Measurements from ENCODE around the gene PRKAA2.

The PRKAA2 gene

DNA sequence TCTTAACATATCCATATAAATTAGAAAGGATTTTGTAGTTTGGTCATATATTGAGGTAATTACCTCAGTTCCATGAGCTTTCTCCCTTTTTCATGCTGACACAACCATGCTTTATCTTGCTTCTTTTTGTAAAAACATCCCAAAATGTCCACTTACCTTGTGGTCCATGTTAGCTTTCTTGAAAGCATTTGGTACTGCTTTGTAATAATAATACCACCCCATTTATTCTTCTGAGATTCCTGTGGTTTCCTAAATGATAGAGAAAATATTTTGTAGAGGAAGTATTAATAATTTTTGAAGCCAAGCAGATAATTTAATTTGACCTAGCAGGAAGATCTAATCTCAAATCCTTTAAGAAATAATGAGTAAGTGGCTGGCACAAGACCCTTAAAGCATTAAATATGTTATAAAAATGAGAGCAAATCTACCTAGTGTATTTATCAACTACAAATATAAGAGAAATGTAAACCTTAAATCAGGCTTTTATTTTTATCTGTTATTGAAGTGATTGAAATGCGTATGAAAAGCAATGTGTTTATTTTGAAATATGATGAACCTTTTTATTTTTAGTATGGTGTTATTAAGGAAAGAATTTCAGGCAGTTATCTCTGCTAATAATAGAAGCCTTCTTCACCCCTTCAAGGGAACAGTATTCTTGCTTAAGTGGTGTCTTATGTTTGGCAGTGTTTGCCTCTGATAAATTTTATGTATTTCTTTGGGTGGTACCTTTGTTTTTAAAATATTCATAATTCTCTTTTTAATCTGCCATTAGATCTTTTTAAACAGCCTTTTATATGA, 9.2 kb downstream of the PRKAA2 start:
- H3K9me3 ChIP-seq (ENCODE audit: control insufficient read depth, low read length) = peaks cover 14% of the 10 kb centered on the region
- no peaks in the 10 kb centered on the region for H3K4me1 ChIP-seq (ENCODE audit: control insufficient read depth, insufficient read depth, low read length, poor library complexity, severe bottlenecking)
- no peaks in the 10 kb centered on the region for H3K36me3 ChIP-seq (ENCODE audit: control insufficient read depth, insufficient read depth, low read length)
- no peak overlapping the region for H3K4me3 ChIP-seq (ENCODE audit: extremely low read depth, insufficient read depth, low read length, poor library complexity, severe bottlenecking)
- no CpG with 5 or more reads among the region's 1 CpG for WGBS, 2 experiments (ENCODE audit: insufficient coverage in 2 of 2)
- H3K27ac ChIP-seq (ENCODE audit: low read depth, low read length, severe bottlenecking) = no peak overlapping the region

DNA sequence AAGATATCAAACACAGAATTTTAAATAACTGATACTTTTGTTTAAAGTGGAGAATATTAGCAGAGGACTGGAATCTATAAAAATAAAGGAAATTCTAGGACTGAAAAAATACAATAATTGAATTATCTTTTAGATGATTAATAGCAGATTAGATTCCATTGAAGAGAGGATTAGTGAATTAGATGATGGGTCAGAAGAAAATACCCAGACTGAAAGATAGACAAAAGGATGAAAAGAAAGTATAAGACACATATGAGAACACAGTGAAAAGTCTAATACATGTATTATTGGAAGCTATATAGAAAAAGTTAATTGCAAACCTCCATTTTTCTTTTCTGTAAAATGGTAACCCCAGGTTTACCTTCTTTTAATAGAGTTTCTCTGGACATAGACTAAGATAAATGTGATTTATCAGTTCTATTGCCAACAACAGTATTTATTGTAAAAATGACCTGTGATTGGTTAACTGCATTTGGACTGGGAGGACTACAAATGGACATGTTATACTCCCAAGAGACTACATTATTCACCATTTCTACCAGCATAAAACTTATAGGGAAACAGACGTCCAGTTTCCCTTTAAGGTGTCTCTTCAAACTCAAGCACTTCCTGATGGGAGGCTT, 11.0 kb downstream of the PRKAA2 start:
- Histone ChIP-seq H3K4me3 (ENCODE audit: extremely low read depth, insufficient read depth, low read length, poor library complexity, severe bottlenecking) (no peak overlapping the region), H3K4me1 (ENCODE audit: control insufficient read depth, insufficient read depth, low read length, poor library complexity, severe bottlenecking) (no peaks in the 10 kb centered on the region), H3K27ac (ENCODE audit: low read depth, low read length, severe bottlenecking) (no peak overlapping the region), H3K36me3 (ENCODE audit: control insufficient read depth, insufficient read depth, low read length) (no peaks in the 10 kb centered on the region), H3K9me3 (ENCODE audit: control insufficient read depth, low read length) (peaks cover 14% of the 10 kb centered on the region)
- WGBS, 2 experiments (ENCODE audit: insufficient coverage in 2 of 2) = 67% methylated on average over 1 of the region's 1 CpG; no CpG with 5 or more reads in 1 of the 2 experiments

DNA sequence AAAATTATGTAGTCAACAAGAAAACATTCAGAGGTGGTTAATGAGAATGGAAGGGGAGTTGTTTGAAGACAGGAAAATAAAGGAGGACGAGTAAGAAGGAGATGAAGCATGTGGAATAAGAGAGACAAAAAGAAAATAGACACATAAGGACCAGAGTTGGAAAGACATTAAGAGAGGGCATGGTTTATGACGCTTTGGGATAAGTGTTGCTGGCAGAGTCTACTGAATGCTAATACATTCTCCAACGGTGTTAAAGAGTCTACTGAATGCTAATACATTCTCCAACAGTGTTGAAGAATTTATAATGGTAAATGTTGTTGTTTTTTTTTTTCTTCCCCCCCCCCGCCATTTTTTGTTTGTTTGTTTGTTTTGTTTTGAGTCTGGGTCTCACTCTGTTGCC, 13.1 kb downstream of the PRKAA2 start:
- 88 to 97% methylated on average over 2 to 3 of the region's 4 CpGs for WGBS, 2 experiments (ENCODE audit: insufficient coverage in 2 of 2)
- Histone ChIP-seq H3K9me3 (ENCODE audit: control insufficient read depth, low read length) (peaks cover 14% of the 10 kb centered on the region), H3K27ac (ENCODE audit: low read depth, low read length, severe bottlenecking) (no peak overlapping the region), H3K4me1 (ENCODE audit: control insufficient read depth, insufficient read depth, low read length, poor library complexity, severe bottlenecking) (no peaks in the 10 kb centered on the region), H3K36me3 (ENCODE audit: control insufficient read depth, insufficient read depth, low read length) (no peaks in the 10 kb centered on the region), H3K4me3 (ENCODE audit: extremely low read depth, insufficient read depth, low read length, poor library complexity, severe bottlenecking) (no peak overlapping the region)

DNA sequence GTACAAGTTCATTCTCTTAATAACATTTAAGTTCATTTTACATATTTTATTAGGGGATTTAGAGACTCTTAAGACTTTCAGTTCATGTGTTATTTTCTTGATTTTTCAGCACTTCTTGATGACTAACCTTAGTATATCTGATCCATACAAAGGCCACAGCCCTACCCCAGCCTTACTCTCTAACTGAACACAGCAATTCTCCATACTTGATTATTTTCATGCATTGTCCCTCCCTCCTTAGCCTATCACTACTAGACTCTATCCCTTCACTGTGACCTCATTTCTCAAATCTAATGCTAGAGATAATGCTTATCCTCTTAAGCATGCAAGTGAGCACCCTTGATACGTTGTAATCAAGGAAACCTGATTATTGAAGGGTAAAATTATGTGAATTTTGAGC, 15.2 kb downstream of the PRKAA2 start:
- Histone ChIP-seq H3K36me3 (ENCODE audit: control insufficient read depth, insufficient read depth, low read length) (no peaks in the 10 kb centered on the region), H3K4me3 (ENCODE audit: extremely low read depth, insufficient read depth, low read length, poor library complexity, severe bottlenecking) (no peak overlapping the region), H3K4me1 (ENCODE audit: control insufficient read depth, insufficient read depth, low read length, poor library complexity, severe bottlenecking) (no peaks in the 10 kb centered on the region), H3K27ac (ENCODE audit: low read depth, low read length, severe bottlenecking) (no peak overlapping the region), H3K9me3 (ENCODE audit: control insufficient read depth, low read length) (peaks cover 14% of the 10 kb centered on the region)
- WGBS, 2 experiments (ENCODE audit: insufficient coverage in 2 of 2) = no CpG with 5 or more reads among the region's 1 CpG

DNA sequence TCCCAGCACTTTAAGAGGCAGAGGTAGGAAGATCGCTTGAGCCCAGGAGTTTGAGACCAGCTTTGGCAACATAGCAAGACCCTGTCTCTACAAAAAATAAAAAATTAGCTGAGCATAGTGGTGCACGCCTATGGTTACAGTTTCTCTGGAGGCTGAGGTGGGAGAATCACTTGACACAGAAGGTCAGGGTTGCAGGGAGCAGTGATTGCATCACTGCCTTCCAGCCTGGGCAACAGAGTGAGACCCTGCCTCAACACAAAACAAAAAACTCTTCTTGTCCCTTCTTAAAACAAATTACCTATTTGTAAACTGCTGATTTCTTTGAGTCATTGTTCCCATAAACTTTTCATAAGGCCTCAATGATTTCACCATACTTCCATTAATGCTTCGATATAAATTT, 18.7 kb downstream of the PRKAA2 start:
- no peak overlapping the region for H3K27ac ChIP-seq (ENCODE audit: low read depth, low read length, severe bottlenecking)
- WGBS, 2 experiments (ENCODE audit: insufficient coverage in 2 of 2) = 74 to 92% methylated on average over 2 of the region's 3 CpGs
- no peak overlapping the region for H3K4me3 ChIP-seq (ENCODE audit: extremely low read depth, insufficient read depth, low read length, poor library complexity, severe bottlenecking)
- no peaks in the 10 kb centered on the region for H3K36me3 ChIP-seq (ENCODE audit: control insufficient read depth, insufficient read depth, low read length)
- H3K4me1 ChIP-seq (ENCODE audit: control insufficient read depth, insufficient read depth, low read length, poor library complexity, severe bottlenecking) = no peaks in the 10 kb centered on the region
- no peaks in the 10 kb centered on the region for H3K9me3 ChIP-seq (ENCODE audit: control insufficient read depth, low read length)

DNA sequence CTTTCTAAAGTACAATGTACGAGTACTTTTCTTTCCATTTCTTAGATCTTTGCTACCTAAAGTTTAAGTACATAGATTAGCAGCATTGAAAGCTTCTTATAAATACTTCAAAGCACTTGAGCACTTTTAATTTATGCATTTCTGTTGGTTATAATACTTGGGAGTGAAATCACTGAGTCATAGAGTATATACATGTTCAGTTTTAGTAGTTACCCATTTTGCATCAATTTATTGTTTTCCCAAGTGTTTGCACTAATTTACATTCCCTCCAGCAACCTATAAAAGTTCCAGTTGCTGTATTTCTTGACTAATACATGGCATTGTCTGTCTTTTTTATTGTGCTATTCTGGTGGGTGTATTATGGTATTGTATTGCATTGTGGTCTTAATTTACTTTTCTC, 20.3 kb downstream of the PRKAA2 start:
- Histone ChIP-seq H3K9me3 (ENCODE audit: control insufficient read depth, low read length) (no peaks in the 10 kb centered on the region), H3K36me3 (ENCODE audit: control insufficient read depth, insufficient read depth, low read length) (no peaks in the 10 kb centered on the region), H3K4me1 (ENCODE audit: control insufficient read depth, insufficient read depth, low read length, poor library complexity, severe bottlenecking) (no peaks in the 10 kb centered on the region), H3K27ac (ENCODE audit: low read depth, low read length, severe bottlenecking) (no peak overlapping the region), H3K4me3 (ENCODE audit: extremely low read depth, insufficient read depth, low read length, poor library complexity, severe bottlenecking) (no peak overlapping the region)
- WGBS, 2 experiments (ENCODE audit: insufficient coverage in 2 of 2) = no CpG with 5 or more reads among the region's 1 CpG

DNA sequence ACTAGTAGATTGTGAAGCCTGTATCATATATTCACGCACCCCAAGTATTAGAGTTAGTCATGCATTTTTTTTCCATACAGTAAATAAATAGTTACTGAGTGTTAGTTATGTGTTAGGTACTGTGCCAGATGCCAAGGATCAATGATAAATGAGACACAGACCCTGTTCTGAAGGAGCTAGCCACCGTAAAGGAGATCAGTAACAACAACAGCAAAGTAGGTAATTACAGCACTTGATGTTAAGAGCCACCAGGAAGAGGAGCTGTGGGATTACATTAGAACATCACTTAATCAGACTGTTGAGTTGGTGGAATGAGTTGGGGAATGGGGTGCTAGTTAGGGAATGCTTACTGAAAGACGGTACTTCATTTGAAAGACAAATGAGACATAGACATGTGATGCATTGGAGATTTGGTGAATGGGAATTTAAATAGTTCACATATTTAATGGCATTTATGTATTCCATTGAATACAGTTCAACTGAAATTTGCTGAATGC, 21.0 kb downstream of the PRKAA2 start:
- Histone ChIP-seq H3K4me1 (ENCODE audit: control insufficient read depth, insufficient read depth, low read length, poor library complexity, severe bottlenecking) (no peaks in the 10 kb centered on the region), H3K27ac (ENCODE audit: low read depth, low read length, severe bottlenecking) (no peak overlapping the region), H3K4me3 (ENCODE audit: extremely low read depth, insufficient read depth, low read length, poor library complexity, severe bottlenecking) (no peak overlapping the region), H3K9me3 (ENCODE audit: control insufficient read depth, low read length) (no peaks in the 10 kb centered on the region), H3K36me3 (ENCODE audit: control insufficient read depth, insufficient read depth, low read length) (no peaks in the 10 kb centered on the region)
- 83% methylated on average over 1 of the region's 3 CpGs; no CpG with 5 or more reads in 1 of the 2 experiments for WGBS, 2 experiments (ENCODE audit: insufficient coverage in 2 of 2)

DNA sequence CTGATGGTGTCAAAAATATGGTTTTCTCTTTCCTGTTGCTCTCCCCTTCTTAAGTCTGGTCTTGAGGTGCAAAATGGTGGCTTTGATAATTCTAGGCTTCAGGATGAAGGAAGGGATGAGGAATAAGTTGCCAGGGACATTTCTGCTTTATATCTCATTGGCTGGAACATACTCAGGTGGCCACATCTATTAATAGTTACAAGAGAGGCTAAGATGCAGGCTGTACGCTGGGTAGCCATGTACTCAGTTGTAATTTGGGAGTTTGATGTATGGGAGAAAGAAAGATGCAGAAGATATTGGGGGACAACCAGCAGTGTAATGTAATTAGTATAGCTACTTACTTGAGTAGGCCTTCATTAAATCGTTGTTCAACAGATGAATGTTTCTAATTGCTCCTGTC, 25.2 kb downstream of the PRKAA2 start:
- H3K36me3 ChIP-seq (ENCODE audit: control insufficient read depth, insufficient read depth, low read length) = no peaks in the 10 kb centered on the region

DNA sequence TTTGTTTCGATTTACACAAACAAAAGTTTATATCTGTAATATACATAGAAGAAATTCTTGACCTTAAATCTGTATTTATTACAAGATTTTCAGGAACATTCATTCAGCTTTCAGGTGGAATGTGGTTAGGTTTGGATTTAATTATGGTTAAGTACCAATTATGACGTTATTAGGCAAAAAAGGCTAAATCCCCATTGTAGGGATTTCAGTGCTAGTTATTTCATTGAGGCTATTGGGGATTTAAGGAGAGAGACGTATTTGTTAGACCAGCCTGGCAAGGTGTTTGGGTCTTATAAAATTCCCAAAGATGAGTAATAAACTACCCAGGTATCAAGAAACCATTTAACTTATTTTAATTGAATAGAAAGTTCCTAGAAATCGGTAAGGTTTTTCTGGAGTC, 26.0 kb downstream of the PRKAA2 start:
- Histone ChIP-seq H3K4me3 (ENCODE audit: extremely low read depth, insufficient read depth, low read length, poor library complexity, severe bottlenecking) (no peak overlapping the region), H3K9me3 (ENCODE audit: control insufficient read depth, low read length) (no peaks in the 10 kb centered on the region), H3K36me3 (ENCODE audit: control insufficient read depth, insufficient read depth, low read length) (no peaks in the 10 kb centered on the region), H3K27ac (ENCODE audit: low read depth, low read length, severe bottlenecking) (no peak overlapping the region), H3K4me1 (ENCODE audit: control insufficient read depth, insufficient read depth, low read length, poor library complexity, severe bottlenecking) (no peaks in the 10 kb centered on the region)
- 83% methylated on average over 1 of the region's 4 CpGs; no CpG with 5 or more reads in 1 of the 2 experiments for WGBS, 2 experiments (ENCODE audit: insufficient coverage in 2 of 2)

More for the DNA sequence above, 25.2 kb downstream of the PRKAA2 start:
- WGBS, 2 experiments (ENCODE audit: insufficient coverage in 2 of 2) = 100% methylated on average over 1 of the region's 2 CpGs; no CpG with 5 or more reads in 1 of the 2 experiments
- Histone ChIP-seq H3K4me3 (ENCODE audit: extremely low read depth, insufficient read depth, low read length, poor library complexity, severe bottlenecking) (no peak overlapping the region), H3K27ac (ENCODE audit: low read depth, low read length, severe bottlenecking) (no peak overlapping the region), H3K9me3 (ENCODE audit: control insufficient read depth, low read length) (no peaks in the 10 kb centered on the region), H3K4me1 (ENCODE audit: control insufficient read depth, insufficient read depth, low read length, poor library complexity, severe bottlenecking) (no peaks in the 10 kb centered on the region)

DNA sequence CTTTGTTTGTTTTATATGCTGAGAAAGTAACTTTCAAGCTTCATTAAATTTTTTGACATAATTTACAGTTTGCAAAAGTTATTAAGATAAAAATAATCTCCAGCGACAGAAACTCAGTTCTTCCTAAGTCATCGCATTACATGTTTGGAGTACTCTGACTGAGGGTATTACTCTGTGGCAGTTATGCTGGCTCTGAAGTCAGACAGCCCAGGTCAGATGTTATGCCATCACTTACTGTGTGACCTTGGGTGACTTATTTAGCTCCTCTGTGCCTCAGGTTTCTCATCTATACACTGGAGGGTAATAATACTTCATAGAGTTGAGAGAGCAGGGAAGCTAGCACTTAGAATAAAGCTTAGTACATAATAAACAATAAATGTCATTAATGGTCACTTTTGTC, 26.4 kb downstream of the PRKAA2 start:
- Histone ChIP-seq H3K4me1 (ENCODE audit: control insufficient read depth, insufficient read depth, low read length, poor library complexity, severe bottlenecking) (no peaks in the 10 kb centered on the region), H3K36me3 (ENCODE audit: control insufficient read depth, insufficient read depth, low read length) (no peaks in the 10 kb centered on the region), H3K27ac (ENCODE audit: low read depth, low read length, severe bottlenecking) (no peak overlapping the region), H3K9me3 (ENCODE audit: control insufficient read depth, low read length) (no peaks in the 10 kb centered on the region), H3K4me3 (ENCODE audit: extremely low read depth, insufficient read depth, low read length, poor library complexity, severe bottlenecking) (no peak overlapping the region)
- 83 to 100% methylated on average over 1 to 2 of the region's 2 CpGs for WGBS, 2 experiments (ENCODE audit: insufficient coverage in 2 of 2)

DNA sequence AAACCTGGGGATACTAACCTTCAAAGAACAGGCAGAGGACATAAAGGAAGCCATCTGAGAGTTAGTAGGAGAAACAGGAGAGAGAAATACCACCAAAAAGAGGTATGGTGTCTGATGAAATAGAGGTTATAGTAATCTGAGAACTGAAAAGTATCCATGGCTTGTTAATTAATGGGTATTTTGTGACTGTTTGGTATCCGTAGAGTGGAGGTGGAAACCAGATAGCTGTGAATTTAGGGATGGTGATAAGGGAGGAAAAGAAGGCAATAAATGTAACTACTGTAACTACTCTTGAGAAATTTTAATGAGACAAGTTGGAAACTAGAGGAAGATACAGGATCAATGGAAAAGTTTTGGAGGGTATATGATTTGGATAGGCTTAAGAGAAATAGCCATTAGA, 27.5 kb downstream of the PRKAA2 start:
- Histone ChIP-seq H3K9me3 (ENCODE audit: control insufficient read depth, low read length) (no peaks in the 10 kb centered on the region), H3K27ac (ENCODE audit: low read depth, low read length, severe bottlenecking) (no peak overlapping the region), H3K36me3 (ENCODE audit: control insufficient read depth, insufficient read depth, low read length) (no peaks in the 10 kb centered on the region), H3K4me1 (ENCODE audit: control insufficient read depth, insufficient read depth, low read length, poor library complexity, severe bottlenecking) (no peaks in the 10 kb centered on the region), H3K4me3 (ENCODE audit: extremely low read depth, insufficient read depth, low read length, poor library complexity, severe bottlenecking) (no peak overlapping the region)
- WGBS, 2 experiments (ENCODE audit: insufficient coverage in 2 of 2) = 90% methylated on average over 1 of the region's 1 CpG; no CpG with 5 or more reads in 1 of the 2 experiments

Data from mesodermal cell (in vitro differentiated cells).